Measurements from ENCODE around the gene CRYGB. TPM values are rescaled to one million over a fixed set of nuclear protein-coding genes. Genes with fewer than 3 reads are reported as not detected.

CRYGB gene
- total and polyA plus RNA-seq, 2 of the 13 experiments (the other 11 are each of a cell fraction or from before 2014, with no cell fraction given): not detected

DNA sequence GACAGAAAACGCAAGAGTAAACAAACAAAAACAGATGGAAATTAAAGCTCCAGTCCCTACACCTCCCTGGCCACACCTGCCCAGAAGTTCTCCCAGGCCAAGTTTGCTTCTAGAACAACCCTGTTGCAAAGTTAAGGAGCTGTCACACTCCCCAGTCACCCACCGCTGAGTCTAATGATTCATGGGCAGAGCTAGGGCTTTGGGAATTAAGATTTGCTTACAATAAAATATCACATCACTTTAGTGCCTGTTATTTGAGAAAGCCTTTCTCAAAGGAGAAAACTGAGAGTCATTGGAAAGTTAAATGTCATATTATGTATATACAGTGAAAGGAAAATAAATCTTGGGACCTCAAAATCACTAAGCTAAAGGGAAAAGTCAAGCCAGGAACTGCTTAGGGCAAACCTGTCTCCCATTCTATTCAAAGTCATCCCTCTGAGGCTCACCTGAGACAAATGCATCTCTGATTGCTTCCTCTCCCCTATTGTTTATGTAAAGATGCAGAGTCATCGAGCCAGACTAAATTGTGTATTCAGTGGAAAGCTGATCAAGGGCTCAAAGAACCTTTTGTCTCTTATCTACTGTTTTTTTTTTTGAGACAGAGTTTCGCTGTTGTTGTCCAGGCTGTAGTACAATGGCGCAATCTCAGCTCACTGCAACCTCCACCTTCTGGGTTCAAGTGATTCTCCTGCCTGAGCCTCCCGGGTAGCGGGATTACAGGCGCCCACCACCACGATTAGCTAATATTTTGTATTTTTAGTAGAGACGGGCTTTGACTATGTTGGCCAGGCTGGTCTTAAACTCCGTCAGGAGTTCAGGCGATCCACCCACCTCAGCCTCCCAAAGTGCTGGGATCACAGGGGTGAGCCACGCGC is 2.8 kb downstream of the CRYGB start (continued):
- TF ChIP-seq, protein P1, sequence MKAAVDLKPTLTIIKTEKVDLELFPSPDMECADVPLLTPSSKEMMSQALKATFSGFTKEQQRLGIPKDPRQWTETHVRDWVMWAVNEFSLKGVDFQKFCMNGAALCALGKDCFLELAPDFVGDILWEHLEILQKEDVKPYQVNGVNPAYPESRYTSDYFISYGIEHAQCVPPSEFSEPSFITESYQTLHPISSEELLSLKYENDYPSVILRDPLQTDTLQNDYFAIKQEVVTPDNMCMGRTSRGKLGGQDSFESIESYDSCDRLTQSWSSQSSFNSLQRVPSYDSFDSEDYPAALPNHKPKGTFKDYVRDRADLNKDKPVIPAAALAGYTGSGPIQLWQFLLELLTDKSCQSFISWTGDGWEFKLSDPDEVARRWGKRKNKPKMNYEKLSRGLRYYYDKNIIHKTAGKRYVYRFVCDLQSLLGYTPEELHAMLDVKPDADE (CRISPR knock-in tag; IDR thresholded peaks at IDR 0.05): no peak
- TF ChIP-seq, protein P2, sequence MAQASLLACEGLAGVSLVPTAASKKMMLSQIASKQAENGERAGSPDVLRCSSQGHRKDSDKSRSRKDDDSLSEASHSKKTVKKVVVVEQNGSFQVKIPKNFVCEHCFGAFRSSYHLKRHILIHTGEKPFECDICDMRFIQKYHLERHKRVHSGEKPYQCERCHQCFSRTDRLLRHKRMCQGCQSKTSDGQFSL (CRISPR knock-in tag; IDR thresholded peaks at IDR 0.05): no peak
- peak; percentile 86 for TF ChIP-seq ZNF460 (CRISPR knock-in tag; IDR thresholded peaks at IDR 0.05; ENCODE audit: borderline replicate concordance)
- TF ChIP-seq ZNF670 (CRISPR knock-in tag; IDR thresholded peaks at IDR 0.05; ENCODE audit: borderline replicate concordance): no peak
- TF ChIP-seq PHF5A (CRISPR knock-in tag; IDR thresholded peaks at IDR 0.05; ENCODE audit: low read depth, unreplicated experiment): no peak
- no peak for TF ChIP-seq CENPT (CRISPR knock-in tag; IDR thresholded peaks at IDR 0.05; ENCODE audit: low read depth)
- no peak for TF ChIP-seq HDAC6 (IDR thresholded peaks at IDR 0.05; ENCODE audit: low read depth, low read length)
- TF ChIP-seq ZNF761 (CRISPR knock-in tag; conservative IDR thresholded peaks at IDR 0.05): no peak
- TF ChIP-seq GTF2F1 (IDR thresholded peaks at IDR 0.05; ENCODE audit: low read length): no peak
- no peak for TF ChIP-seq REPIN1 (CRISPR knock-in tag; IDR thresholded peaks at IDR 0.05; ENCODE audit: borderline replicate concordance, low read depth)
- TF ChIP-seq, protein P3, sequence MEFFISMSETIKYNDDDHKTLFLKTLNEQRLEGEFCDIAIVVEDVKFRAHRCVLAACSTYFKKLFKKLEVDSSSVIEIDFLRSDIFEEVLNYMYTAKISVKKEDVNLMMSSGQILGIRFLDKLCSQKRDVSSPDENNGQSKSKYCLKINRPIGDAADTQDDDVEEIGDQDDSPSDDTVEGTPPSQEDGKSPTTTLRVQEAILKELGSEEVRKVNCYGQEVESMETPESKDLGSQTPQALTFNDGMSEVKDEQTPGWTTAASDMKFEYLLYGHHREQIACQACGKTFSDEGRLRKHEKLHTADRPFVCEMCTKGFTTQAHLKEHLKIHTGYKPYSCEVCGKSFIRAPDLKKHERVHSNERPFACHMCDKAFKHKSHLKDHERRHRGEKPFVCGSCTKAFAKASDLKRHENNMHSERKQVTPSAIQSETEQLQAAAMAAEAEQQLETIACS (CRISPR knock-in tag; IDR thresholded peaks at IDR 0.05): no peak
- TF ChIP-seq ZNF788 (CRISPR knock-in tag; IDR thresholded peaks at IDR 0.05; ENCODE audit: borderline replicate concordance): no peak; the same call in 1 of the 2 replicates
- TF ChIP-seq, protein P4, sequence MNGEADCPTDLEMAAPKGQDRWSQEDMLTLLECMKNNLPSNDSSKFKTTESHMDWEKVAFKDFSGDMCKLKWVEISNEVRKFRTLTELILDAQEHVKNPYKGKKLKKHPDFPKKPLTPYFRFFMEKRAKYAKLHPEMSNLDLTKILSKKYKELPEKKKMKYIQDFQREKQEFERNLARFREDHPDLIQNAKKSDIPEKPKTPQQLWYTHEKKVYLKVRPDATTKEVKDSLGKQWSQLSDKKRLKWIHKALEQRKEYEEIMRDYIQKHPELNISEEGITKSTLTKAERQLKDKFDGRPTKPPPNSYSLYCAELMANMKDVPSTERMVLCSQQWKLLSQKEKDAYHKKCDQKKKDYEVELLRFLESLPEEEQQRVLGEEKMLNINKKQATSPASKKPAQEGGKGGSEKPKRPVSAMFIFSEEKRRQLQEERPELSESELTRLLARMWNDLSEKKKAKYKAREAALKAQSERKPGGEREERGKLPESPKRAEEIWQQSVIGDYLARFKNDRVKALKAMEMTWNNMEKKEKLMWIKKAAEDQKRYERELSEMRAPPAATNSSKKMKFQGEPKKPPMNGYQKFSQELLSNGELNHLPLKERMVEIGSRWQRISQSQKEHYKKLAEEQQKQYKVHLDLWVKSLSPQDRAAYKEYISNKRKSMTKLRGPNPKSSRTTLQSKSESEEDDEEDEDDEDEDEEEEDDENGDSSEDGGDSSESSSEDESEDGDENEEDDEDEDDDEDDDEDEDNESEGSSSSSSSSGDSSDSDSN (CRISPR knock-in tag; IDR thresholded peaks at IDR 0.05): no peak
- TF ChIP-seq, protein P5, sequence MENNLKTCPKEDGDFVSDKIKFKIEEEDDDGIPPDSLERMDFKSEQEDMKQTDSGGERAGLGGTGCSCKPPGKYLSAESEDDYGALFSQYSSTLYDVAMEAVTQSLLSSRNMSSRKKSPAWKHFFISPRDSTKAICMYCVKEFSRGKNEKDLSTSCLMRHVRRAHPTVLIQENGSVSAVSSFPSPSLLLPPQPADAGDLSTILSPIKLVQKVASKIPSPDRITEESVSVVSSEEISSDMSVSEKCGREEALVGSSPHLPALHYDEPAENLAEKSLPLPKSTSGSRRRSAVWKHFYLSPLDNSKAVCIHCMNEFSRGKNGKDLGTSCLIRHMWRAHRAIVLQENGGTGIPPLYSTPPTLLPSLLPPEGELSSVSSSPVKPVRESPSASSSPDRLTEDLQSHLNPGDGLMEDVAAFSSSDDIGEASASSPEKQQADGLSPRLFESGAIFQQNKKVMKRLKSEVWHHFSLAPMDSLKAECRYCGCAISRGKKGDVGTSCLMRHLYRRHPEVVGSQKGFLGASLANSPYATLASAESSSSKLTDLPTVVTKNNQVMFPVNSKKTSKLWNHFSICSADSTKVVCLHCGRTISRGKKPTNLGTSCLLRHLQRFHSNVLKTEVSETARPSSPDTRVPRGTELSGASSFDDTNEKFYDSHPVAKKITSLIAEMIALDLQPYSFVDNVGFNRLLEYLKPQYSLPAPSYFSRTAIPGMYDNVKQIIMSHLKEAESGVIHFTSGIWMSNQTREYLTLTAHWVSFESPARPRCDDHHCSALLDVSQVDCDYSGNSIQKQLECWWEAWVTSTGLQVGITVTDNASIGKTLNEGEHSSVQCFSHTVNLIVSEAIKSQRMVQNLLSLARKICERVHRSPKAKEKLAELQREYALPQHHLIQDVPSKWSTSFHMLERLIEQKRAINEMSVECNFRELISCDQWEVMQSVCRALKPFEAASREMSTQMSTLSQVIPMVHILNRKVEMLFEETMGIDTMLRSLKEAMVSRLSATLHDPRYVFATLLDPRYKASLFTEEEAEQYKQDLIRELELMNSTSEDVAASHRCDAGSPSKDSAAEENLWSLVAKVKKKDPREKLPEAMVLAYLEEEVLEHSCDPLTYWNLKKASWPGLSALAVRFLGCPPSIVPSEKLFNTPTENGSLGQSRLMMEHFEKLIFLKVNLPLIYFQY (CRISPR knock-in tag; IDR thresholded peaks at IDR 0.05; ENCODE audit: borderline replicate concordance): no peak
- no peak for TF ChIP-seq EED (CRISPR knock-in tag; IDR thresholded peaks at IDR 0.05)
- TF ChIP-seq ZSCAN22 (CRISPR knock-in tag; IDR thresholded peaks at IDR 0.05): no peak
- no peak for TF ChIP-seq ZNF567 (CRISPR knock-in tag; IDR thresholded peaks at IDR 0.05; ENCODE audit: borderline replicate concordance)
- no peak for TF ChIP-seq ZNF180 (CRISPR knock-in tag; IDR thresholded peaks at IDR 0.05; ENCODE audit: borderline replicate concordance, low read depth)
- TF ChIP-seq RFXAP (CRISPR knock-in tag; IDR thresholded peaks at IDR 0.05; ENCODE audit: borderline replicate concordance): no peak
- TF ChIP-seq ZNF672 (CRISPR knock-in tag; IDR thresholded peaks at IDR 0.05): no peak

Measured in HepG2 (cell line).